Astrocyte (in vitro differentiated cells and primary cell): ENCODE measurements around the gene RPS6KB2.

Experiments used
- EZH2 ChIP-seq: IDR thresholded peaks from 2 replicates; pipeline ENCODE4 v1.6.1; 2012; ENCODE audit warnings: mild to moderate bottlenecking, low read length, inconsistent platforms; ENCODE audit not compliant: insufficient read depth
- TF ChIP-seq, protein P1 (sequence below): IDR thresholded peaks from 2 replicates; pipeline ENCODE4 v1.5.1; 2011; ENCODE audit warnings: low read depth, mild to moderate bottlenecking, inconsistent platforms, low read length, moderate library complexity; ENCODE audit not compliant: insufficient read depth

DNA sequence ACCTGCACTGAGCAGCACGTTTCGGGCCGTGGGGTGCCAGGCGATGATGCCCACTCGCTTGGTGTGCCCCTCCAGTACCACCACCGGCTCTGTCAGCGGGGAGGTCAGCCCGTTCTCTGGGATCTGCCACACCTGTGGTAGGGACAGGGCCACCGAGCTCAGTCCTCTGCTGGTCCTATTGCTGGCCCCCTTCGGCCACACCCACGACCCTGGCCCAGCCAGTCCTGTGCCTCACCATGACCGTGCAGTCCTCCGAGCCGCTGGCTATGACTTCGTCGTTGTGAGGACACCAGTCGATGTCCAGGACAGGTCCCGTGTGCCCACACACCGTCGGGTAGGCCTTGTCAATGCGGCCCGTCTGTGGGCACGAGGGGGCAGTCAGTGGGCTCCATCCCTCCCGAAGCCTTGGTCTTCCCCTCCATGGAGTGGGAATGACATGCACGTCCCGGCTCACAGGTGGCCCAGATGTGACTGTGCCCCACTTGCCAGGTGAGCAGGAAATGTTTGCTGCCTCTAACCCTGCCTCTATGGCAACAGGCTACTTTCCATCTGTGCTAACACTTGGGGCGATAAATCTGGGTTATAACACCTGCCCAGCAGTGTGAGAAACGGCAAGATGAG, 13.5 kb downstream of the RPS6KB2 start:
- TF ChIP-seq, protein P1, sequence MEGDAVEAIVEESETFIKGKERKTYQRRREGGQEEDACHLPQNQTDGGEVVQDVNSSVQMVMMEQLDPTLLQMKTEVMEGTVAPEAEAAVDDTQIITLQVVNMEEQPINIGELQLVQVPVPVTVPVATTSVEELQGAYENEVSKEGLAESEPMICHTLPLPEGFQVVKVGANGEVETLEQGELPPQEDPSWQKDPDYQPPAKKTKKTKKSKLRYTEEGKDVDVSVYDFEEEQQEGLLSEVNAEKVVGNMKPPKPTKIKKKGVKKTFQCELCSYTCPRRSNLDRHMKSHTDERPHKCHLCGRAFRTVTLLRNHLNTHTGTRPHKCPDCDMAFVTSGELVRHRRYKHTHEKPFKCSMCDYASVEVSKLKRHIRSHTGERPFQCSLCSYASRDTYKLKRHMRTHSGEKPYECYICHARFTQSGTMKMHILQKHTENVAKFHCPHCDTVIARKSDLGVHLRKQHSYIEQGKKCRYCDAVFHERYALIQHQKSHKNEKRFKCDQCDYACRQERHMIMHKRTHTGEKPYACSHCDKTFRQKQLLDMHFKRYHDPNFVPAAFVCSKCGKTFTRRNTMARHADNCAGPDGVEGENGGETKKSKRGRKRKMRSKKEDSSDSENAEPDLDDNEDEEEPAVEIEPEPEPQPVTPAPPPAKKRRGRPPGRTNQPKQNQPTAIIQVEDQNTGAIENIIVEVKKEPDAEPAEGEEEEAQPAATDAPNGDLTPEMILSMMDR = no peak
- no peak for TF ChIP-seq EZH2
